HG02970 (cell line): ENCODE data around the gene ZNF724.
"Not testable (repeated sequence)": the region's sequence is repeated elsewhere in the genome, so short reads cannot be mapped to it uniquely, and the experiment has no call there.

Experiments
- ATAC-seq: cut with Tn5 transposase; IDR thresholded peaks from one replicate; pipeline ENCODE4 v1.9.1; 2021; ENCODE audit warnings: mild to moderate bottlenecking, moderate library complexity, moderate number of reproducible peaks; ENCODE audit not compliant: unreplicated experiment, low FRiP score

ZNF724 gene

DNA sequence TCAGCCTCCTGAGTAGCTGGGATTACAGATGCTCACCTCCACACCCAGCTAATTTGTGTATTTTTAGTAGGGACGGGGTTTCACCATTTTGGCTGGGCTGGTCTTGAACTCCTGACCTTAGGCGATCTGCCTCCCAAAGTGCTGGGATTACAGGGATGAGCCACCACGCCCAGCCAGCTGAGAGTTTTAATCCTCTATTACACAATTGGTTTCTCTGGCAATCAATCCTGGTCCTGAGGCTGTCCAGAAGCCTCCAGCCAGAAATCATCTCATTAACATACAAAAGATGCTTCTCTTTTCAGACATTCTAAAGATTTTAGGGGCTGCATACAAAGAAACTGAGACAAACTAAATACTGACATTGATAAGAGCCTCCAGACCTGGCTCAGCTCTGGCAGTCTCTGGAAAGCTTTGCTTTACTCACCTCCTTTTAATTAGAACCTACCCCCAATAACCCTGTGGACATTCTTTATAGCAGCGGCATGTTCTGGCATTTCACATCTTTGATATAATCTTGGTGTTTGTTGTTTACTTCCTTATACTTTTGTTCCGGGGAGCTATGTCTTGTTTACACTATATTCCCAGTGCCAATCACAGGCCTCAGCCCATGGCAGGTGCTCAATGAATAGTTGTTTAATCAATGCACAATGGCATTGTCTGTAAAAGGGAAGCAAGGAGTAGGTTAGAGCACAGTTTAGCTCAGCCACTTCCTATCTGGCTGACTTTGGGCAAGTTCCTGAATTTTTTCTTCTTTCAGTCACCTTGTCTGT lies 4.1 kb upstream of the ZNF724 start:
- ATAC-seq: no peak

DNA sequence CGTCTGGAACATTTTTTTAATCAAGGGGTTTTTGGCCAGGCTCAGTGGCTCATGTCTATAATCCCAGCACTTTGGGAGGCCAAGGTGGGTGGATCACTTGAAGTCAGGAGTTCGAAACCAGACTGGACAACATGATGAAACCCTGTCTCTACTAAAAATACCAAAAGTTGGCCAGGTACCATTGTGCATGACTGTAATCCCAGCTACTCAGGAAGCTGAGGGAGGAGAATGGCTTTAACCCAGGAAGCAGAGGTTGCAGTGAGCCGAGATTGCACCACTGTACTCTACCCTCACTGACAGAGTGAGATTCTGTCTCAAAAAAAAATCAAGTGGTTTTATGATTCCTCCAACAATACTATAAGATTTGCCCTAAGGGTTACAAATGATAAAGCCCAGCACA lies 3.1 kb upstream of the ZNF724 start:
- not testable (repeated sequence) for ATAC-seq

DNA sequence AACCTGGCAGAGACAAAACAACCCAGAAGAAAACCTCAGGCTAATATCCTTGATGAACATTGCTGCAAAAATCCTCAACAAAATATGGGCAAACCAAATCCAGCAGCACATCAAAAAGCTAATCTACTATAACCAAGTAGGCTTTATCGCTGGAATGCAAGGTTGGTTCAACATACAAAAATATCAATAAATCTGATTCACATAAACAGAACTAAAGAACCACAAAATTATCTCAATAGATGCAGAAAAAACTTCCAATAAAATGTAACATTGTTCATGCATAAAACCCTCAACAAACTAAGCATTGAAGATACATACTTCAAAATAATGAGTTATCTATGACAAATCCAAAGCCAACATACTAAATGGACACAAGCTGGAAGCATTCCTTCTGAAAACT lies 8.8 kb downstream of the ZNF724 start:
- no peak for ATAC-seq

DNA sequence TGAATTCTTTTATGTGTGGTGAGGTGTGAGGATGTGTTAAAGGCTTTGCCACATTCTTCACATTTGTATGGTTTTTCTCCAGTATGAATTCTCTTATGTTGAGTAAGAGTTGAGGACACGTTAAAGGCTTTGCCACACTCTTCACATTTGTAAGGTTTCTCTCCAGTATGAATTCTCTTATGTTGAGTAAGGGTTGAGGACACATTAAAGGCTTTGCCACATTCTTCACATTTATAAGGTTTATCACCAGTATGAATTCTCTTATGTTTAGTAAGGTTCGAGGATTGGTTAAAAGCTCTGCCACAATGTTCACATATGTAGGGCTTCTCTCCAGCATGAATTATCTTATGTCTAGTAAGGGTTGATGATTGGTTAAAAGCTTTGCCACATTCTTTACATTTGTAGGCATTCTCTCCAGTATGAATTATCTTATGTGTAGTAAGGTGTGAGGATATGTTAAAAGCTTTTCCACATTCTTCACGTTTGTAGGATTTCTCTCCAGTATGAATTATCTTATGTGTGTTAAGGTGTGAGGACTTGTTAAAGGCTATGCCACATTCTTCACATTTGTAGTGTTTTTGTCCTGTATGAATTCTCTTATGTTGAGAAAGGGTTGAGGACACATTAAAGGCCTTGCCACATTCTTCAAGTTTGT lies 27.1 kb downstream of the ZNF724 start:
- no peak for ATAC-seq

DNA sequence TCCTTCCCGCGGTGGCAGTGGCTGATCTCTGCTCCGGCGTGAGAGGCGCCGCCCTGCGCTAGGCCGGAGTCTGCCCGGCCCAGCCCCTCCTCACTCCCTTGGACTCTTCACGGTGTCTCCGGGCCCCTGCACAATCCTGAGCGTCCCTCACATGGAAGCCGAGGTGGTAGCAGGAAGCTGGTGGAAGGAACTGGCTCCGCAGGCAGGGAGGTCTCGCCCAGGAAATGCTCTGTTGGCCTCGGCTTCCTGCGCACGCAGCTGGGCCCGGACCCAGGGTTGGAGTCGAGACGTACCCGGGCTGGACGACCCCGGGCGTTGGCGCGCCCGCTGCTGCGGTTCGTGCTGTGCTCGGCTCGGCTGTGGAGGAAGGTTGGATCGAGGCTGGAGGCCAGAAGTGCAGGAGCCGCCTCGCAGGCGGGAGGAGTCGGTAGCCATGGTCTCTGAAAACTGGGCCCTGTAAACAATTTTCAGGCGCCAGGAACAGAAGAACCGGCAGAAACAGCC lies 46.3 kb downstream of the ZNF724 start:
- ATAC-seq: no peak

DNA sequence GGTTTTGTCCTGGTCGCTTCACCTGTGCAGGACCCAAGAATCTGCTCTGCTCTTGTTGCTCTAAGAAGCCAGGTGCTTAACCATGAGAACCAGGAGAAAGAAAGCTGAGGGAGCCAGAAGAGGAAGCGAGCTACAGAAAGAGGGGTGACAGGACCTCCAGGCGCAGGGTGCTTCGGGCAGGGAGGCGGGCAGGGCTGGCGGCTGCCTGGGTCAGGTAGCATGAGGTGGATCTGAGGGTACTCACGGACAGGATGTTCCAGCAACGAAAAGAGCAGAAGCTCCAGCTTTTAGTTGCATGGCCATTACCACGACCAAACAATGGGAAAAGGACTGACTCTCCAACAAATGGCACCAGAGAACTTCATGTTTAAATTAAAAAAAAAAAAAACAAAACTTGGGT lies 59.9 kb downstream of the ZNF724 start:
- no peak for ATAC-seq

DNA sequence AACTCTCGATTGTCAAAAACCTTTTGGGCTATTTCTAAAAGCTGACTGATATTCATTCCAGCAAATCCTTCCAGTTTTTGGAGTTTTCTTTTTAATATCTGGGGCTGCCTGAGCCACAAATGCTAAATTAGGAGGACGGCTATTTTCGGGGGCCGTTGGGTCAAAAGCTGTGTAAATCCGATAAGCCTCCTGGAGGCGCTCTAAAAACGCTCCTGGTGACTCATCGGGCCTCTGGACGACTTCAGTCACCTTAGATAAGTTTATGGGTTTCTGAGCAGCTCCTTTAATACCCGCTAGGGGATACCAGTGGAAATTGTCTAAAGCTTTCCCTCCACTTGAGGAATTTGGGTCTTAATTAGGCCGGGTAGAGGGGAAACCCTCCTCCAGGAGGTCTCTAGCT lies 66.9 kb downstream of the ZNF724 start:
- ATAC-seq: no peak
